DMS153 treated with DMSO at 0.1 percent for 48 hours (cell line): ENCODE measurements around the gene CTBP2.

ENCODE experiments used
- DNase-seq: peaks from one replicate; lab custom pipeline; 2025; ENCODE audit not compliant: unreplicated experiment; lab: John Stamatoyannopoulos, UW

CTBP2 gene

DNA sequence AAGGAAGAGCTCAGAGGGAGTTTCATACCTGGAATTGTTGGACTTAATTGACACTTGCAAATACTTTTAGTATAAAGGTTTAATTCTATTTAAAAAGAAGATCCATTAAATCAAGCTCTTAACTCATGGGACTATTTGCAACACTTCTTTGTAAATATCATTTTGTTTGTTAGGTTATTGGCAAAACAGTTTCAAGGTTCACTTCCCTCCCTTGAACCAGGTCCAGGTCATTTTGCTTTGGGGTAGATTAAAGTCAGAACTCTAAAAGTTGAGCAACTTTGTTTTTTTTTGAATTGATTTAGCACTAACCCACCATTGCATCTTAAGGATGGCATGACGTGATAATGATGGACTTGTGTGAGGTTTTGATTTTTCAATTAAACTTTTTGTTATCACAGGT, 172.6 kb downstream of the CTBP2 start:
- DNase-seq = no peak

DNA sequence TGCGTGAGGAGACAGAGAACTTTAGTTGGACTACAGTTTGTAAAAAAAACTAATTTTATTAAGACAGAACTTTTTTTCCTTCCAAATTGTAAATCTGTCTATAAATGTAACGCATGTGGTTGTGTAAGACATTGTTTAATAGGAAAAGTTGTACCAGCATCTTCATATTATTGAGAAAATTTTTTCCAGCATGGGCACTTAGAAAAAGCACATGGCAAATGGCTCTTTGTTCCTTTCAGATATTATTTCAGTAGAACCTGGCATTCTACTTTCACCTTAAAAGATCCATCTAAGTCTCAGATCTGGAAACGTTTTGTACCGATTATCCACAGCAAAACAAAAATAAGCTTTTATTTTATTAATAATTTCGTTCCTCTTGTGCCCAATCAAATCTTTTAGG, 175.2 kb downstream of the CTBP2 start:
- no peak for DNase-seq

DNA sequence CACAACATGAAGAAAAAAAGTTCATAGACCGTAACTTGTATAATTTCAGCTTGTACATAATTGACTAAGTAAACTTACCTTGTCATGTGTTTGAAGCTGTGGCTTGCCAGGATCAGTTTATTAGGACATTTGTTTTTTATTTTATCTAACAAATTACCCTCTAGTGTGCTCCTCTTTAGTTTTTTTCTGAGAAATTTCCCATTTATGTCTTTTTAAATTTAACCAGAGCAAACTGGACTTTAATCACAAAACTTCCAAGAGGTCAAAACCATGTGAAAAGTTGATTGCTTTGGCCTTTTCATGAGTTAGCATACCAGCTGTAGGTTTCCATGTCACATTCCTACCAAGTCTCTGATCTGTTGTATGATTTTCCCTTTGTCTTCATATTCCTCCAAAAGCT, 176.0 kb downstream of the CTBP2 start:
- DNase-seq = no peak

DNA sequence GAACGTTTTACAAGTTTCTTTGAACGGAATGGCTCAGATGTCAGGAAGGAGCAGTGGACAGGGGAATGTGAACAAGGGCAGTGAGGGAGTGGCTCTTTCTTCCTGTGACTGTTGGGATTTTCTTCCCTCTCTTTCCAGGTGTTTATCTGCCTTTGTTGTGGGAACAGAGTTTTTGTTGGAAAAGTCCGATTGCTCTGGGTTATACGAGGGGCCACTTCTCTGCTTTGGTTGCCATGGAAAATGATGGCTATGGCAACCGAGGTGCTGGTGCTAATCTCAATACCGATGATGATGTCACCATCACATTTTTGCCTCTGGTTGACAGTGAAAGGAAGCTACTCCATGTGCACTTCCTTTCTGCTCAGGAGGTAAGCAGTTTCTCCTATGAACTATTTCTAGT, 177.0 kb downstream of the CTBP2 start:
- no peak for DNase-seq

DNA sequence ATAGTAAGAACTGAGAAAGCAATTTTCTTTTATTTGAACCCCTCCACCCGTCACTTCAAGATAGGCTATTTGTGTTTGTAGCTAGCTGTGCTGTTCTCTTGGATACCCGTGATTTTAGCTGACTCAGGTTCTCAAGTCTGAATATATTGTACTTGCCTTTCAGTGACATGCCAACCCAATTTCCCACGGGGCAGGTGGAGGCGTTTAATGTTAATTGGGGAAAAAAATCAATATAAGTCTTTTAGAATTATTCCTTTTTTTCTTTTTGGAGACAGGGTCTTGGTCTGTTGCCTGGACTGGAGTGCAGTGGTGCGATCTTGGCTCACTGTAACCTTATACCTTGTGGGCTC, 182.0 kb downstream of the CTBP2 start:
- DNase-seq = no peak

DNA sequence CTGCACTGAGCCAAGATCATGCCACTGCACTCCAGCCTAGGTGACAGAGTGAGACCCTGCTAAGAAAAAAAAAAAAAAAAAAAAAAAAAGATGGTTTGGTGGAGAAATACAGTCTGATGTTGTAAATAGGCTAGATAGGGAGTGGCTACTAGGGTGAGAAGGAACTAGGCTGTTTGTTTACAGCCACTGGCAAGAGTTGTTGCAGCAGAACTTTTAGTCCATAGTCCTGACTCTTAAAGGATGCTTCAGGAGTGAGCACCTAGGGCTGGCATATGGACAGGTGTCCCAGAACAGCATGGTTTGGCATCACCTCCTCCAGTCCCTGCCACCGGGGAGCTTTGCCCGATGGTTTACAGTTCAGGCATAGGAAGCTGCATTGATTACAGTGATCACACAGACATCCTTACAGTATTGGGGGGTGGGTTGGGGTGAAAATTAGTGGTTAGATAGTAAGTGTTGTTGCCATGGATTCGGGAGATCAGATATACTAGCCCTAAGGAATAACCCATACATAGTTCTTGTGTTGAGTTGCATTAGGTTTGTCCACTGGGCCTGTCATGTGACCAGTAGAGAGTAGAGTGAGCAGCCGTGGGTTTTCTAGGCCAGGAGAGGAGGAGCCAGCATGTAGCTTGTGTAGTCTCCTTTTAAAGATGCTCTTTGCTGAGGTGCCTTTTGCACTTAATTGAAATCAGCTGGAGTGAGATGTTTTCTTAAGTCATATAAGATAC, 182.6 kb downstream of the CTBP2 start:
- no peak for DNase-seq

DNA sequence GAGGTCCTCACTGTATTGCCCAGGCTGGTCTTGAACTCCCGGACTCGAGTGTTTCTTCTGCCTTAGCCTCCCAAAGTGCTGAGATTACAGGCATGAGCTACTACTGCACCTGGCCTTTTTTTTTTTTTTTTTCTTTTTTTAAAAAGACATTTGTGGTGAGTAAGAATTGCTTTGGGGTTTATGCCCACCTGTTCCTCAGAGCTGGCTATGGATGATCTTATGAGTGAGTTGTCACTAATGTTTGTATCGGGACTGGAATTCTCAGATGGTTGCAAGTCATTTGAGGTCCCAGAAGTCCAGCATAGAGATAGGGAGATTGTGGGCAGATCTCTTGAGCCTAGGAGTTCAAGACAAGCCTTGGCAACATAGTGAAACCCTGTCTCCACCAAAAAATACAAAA, 183.2 kb downstream of the CTBP2 start:
- DNase-seq = no peak

DNA sequence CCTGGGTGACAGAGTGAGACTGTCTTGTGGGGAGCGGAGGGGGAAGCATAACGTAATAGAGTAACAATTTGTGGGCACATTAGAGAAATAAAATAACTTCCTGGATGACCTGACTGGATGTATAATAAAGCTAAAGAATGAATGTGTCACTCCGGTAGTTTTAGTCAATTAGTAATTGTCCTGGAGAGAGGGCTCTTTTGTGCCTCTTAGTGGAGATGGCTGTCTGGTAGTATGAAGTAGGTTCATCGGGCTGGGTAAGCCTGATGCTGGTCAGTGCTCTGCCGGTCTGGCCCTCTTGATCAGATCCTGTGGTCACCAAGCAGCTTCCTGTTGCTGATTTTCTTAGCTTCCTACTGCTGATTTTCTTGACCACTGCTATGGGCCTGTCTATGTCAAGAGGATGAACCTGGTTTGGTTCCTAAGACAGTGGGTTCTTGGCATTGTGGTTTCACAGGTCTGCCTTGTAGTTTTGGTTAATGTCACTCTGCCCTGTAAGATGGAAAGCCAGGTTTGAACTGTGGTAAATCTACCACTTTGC, 184.3 kb downstream of the CTBP2 start:
- no peak for DNase-seq

DNA sequence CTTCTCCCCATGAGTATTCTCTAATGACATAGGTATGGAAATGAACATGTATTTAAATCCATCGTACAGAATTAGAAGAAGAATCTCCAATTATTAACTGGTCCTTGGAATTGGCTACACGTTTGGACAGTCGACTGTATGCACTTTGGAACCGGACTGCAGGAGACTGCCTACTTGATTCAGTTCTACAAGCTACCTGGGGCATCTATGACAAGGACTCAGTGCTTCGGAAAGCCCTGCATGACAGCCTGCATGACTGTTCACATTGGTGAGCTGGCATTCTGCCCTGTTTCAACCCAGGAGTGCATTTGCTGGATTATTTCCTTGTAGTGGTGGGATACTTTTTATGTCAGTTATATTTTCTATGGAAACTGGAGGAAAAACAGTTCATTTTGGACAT, 186.2 kb downstream of the CTBP2 start:
- DNase-seq = no peak

DNA sequence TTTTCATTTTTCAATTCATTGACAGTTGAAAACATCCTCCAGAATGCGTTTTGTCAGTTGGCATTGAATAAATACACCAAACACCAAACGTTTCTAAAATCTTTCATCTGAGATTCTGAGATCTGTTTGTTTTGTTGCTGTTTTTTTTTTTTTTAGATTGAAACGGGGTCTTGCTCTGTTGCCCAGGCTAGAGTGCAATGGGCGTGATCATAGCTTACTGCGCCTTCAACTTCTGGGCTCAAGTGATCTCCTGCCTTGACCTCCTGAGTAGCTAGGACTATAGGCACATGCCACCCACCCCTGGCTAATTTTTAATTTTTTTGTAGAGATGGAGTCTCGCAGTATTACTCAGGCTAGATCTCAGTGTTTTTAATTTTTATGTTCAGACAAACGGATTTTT, 187.7 kb downstream of the CTBP2 start:
- no peak for DNase-seq

DNA sequence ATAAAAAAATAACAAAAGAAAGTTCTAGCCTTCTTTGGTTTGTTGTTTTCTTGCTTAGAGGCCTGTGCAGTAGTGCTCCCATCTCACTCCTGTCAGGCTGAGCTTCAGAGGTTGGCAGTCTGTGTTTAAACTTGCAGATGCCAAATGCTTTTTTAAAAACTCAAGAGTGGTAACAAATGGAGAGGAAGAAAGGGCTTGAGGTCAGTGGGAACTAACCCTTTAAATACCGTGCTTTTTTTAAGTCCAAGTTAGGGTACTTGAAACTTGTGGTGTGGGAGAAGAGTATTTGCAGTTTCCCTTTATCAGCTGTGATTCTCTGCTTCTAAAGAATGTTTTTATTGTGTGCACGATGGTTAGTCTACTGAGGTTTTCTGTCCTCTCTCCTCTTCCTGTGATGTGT, 189.1 kb downstream of the CTBP2 start:
- no peak for DNase-seq

DNA sequence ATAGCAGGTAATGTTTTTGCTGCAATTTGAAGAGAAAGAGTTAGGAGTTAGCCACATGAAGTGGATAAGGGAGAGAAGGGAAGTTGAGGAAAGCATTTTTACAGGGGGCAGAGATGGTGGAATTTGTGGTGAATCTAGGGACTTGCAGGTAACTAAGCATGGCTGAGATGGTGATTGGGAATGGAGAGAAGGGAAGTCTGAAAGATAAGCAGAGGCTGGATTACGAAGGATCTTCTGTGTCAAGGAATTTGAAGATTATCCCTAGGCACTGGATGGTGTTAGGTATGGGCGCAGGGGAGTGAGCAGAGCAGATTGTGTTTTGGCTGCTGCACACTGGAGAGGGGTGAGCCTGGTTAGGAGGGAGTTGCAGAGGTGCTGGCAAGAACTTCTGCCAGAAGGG, 193.1 kb downstream of the CTBP2 start:
- DNase-seq = no peak

DNA sequence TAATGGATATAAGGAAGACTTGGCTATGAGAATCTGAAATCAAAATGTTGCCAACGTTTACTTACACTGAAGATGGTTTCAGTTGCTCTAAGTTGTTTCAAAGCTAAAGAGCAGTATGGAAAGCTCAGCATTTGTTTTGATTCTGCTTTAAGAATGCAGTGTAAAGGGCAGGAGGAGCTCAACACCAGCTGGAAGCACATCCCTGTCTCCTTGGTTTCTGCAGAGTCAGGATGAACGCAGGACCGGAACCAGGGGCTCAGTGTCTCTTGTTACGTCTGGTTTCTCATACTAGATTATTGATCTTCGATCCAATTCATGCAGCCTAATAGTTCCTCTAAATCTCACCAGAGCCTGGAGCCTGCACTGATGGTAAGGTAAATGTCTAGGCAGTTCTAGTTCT, 194.4 kb downstream of the CTBP2 start:
- DNase-seq = no peak

DNA sequence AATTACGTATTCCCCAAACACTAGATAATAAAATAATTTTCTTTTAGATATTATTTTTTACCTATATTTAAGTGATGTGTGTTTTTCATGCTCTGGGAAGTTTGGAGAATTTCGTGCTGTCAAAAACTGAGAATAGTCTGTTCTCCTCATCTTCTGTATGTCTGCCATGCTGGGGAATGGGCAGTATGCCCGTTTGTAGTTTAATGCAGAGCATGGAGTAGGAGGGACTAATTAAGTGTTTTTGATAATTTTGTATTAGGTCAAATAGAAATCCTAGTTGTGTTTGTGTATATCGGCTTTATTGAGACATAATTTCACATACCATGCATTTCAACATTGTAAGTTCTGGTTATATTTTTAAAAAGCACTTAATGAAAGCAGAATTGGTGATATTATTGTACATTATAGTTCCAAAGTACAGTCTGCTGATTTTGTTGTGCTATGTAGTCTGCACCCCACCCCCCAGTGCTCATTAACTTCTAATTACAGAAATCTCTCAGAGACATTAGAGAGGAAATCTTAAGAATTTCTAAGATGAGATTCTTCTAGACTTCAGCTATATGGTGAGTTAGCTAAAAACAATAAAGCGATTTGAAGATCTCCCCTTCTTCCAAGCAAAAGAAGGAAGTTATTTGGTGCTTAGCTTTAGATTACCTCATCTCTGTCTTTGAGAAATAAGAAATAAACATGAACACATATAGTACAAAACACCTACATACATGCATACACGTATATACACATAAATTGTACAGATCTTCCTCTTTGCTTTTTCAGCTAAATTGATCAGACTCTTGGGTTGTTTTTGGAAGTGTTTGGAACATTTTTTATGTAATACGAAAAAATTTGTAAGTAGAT, 196.3 kb downstream of the CTBP2 start:
- DNase-seq = no peak

DNA sequence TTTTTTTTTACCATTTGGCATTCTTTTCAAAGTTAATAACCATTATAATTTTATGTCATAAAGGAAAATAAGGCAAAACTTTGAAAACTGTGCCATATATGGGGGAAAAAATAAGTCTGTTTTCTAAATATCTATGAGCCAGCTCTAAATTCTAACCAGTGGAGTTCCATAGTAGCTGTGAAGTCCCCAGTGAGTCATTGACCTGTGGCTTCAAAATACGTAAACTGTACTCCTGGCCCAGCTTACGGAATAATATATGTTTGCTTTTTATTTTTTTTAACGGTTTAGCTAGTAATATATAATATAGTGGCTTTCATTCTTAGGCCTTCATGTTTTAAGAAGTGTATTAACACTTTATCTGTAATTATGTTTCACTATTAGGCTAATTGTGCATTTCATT, 197.9 kb downstream of the CTBP2 start:
- no peak for DNase-seq

DNA sequence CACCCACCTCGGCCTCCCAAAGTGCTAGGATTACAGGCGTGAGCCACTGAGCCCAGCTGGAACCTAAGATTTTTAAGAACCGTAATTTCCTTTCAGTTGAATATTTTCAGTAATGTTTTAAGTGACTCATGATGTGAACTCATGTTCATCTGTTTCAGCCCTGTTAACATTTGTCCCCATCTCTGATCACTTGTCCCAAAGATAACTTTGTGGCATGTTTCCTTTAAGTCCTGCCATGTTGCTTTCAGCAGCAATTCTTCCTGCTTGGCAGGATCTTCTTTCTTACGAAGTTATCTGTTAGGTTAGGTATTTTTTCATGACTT, 199.2 kb downstream of the CTBP2 start:
- DNase-seq = no peak

DNA sequence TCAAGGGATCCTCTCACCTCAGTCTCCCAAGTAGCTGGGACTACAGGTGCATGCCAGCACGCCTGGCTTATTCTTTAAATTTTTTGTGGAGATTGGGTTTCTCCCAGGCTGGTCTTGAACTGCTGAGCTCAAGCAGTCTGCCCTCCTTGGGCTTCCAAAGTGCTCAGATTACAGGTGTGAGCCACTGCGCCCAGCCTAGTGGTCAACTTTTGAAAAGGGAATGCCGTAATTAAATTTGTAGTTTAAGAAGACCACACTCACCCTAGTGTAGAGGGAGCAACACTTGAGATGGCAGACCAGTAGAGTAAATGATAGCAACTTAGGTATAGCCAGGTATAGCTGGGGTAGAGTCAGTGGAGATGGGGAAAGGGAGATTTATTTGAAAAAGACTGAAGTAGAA, 200.8 kb downstream of the CTBP2 start:
- DNase-seq = no peak

DNA sequence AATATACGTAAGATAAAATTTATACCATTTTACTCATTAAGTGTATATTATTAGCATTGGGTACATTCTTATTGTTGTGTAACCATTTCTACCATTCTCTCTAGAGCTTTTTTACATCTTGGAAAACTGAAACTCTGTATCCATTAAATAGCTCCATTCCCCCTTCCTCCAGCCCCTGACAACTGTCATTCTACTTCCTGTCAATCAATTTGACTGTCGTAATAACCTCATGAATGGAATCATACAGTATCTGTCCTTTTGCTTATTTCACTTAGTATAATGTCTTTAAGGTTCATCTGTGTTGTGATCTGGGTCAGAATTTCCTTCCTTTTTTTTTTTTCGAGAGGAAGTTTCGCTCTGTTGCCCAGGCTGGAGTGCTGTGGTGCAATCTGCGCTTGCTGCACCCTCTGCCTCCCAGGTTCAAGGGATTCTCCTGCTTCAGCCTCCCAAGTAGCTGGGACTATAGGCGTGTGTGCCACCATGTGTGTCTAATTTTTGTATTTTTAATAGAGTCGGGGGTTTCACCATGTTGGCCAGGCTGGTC, 202.9 kb downstream of the CTBP2 start:
- no peak for DNase-seq

DNA sequence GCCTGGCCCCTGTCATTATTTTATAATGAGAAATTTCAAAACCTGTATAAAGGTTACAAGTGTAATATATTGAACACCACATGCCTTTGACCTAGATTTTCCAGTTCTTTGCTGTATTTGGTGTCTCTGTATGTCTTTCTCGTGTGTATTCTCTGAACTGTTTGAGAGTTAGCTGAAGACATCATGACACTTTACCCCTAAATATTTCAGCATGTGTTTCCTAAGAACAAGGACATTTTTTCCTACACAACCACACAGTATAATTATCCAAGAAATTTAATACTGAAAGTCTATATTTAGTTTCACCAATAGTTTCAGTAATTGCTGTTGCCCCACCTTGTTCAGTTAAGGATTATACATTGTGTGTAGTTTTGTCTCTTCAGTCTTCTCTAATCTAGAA, 203.6 kb downstream of the CTBP2 start:
- no peak for DNase-seq

DNA sequence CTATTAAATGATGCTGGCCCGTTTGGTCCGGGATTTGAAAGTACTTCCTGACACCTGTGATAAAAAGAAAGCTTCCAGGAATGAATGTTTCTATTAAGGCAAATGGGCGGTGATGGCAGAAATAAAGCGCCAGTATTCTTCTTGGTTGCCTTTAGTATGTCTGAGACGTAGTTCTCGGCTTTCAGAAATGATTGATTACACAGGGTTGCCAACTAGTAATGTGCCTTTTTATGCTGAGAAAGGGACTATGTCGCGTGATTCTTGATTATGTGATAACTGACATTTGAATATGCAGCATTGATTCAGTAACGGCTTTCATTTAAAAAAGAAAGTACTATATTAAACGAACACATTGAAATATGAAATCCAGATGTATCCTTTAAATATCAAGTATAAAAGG, 204.5 kb downstream of the CTBP2 start:
- no peak for DNase-seq

DNA sequence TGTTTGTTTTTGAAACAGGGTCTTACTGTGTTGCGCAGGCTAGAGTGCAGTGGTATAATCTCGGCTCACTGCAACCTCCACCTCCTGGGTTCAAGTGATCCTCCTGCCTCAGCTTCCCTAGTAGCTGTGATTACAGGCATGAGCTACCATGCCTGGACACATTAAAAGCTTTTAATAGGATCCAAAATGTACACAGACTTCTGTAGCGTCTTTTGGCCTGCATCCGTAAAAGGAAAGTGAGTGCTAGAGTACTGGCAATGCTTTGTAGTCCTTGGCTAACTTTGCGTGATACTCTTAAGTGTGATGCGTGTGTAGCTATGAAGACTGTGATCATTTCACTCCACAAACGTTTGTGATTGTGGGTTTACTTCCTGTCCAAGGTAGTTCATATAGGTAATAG, 205.1 kb downstream of the CTBP2 start:
- DNase-seq = no peak

DNA sequence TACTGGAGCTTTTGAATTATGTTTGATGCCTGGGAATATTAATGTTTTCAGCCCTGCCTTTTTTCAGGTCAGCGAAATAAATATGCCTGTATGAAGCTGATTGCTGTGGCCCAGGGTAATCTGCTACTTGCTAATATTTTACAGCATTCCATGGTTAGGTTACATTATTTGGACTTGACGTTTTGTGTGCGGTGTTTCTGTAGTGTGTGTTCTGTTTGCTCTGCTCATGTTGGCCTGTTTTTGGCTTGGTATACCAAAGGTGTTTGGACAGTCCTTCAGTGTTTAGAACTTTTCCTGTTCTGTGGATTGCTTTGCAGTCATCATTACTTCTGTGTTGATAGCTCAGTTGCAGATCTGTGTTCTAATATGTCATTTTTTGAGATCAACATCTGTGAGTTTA, 206.9 kb downstream of the CTBP2 start:
- no peak for DNase-seq
